Heart right ventricle (tissue), 16 donors: ENCODE measurements around the gene NME2. TPM values are rescaled to one million over a fixed set of nuclear protein-coding genes. Genes with fewer than 3 reads are reported as not detected.

ENCODE experiments used
- ATAC-seq, 8 donors: fragments of 200-7000 bp; cut with Tn5 transposase; one replicate each; pipeline ENCODE4 v1.9.1; 2020; ENCODE audit warnings: mild to moderate bottlenecking in 8 of 8, moderate library complexity in 8 of 8, moderate number of reproducible peaks in 1 of 8
- DNase-seq, 2 donors: peaks; one replicate each; pipeline ENCODE4 v3.0.0-alpha.2; 2020
- H3K27ac ChIP-seq, 10 donors: fragments of 200-600 bp; sonication (generic) in 2 of 10; one replicate each; pipeline versions ENCODE4 v1.5.0 to v1.8.0; 2020 to 2022; ENCODE audit warnings: mild to moderate bottlenecking in 3 of 10
- H3K27me3 ChIP-seq, 7 donors: fragments of 200-600 bp; one replicate each; pipeline ENCODE4 v1.8.0; 2021 to 2022; ENCODE audit warnings: mild to moderate bottlenecking in 2 of 7
- H3K36me3 ChIP-seq, 9 donors: fragments of 200-600 bp; sonication (generic) in 1 of 9; one replicate each; pipeline versions ENCODE4 v1.5.0 to v1.8.0; 2020 to 2022; ENCODE audit warnings: mild to moderate bottlenecking in 2 of 9
- H3K4me1 ChIP-seq, 9 donors: fragments of 200-600 bp; sonication (generic) in 1 of 9; one replicate each; pipeline versions ENCODE4 v1.5.0 to v1.8.0; 2020 to 2022; ENCODE audit warnings: mild to moderate bottlenecking in 4 of 9
- H3K4me3 ChIP-seq, 10 donors: fragments of 200-600 bp; sonication (generic) in 2 of 10; one replicate each; pipeline versions ENCODE4 v1.5.0 to v1.8.0; 2020 to 2022; ENCODE audit warnings: mild to moderate bottlenecking in 7 of 10, moderate library complexity in 2 of 10
- H3K9me3 ChIP-seq, 11 donors: fragments of 200-600 bp in 10 of 11; sonication (generic) in 2 of 11; one replicate each; pipeline versions ENCODE4 v1.5.0 to v1.8.0; 2013 to 2022; ENCODE audit warnings: mild to moderate bottlenecking in 2 of 11, control low read depth in 1 of 11, moderate library complexity in 1 of 11
- CTCF ChIP-seq, 9 donors: fragments of 200-600 bp; sonication (generic) in 2 of 9; IDR thresholded peaks; one replicate each; pipeline versions ENCODE4 v1.5.0 to v1.8.0; 2021 to 2022; ENCODE audit warnings: antibody characterized with exemption in 9 of 9, mild to moderate bottlenecking in 5 of 9, moderate library complexity in 1 of 9
- WGBS, 2 donors: extraction: QIAGEN DNeasy Blood & Tissue Kit; methylation state at CpG; one replicate each; pipeline ENCODE4 v1.1.7; 2013; ENCODE audit warnings: inconsistent platforms in 1 of 2; 5-methylcytosine and 5-hydroxymethylcytosine counted together
- intact Hi-C, 10 donors: fragments of 100-400 bp; cut with DNase I; formaldehyde crosslinking; loops; one replicate each; pipeline versions ENCODE4 v1.11.1 to v1.14.2; 2022
- long read RNA-seq, 3 donors: library from polyadenylated mRNA; unstranded; transcript quantifications; one replicate each; pipeline ENCODE4 v2.0.0, GENCODE V29; 2020 to 2021
- polyA plus RNA-seq, 2 donors: library from polyadenylated mRNA; stranded (reverse); fragments of 200-250 nt; gene quantifications; one replicate each; pipeline ENCODE4 v1.2.3, GENCODE V29; 2013
- total RNA-seq, 10 donors: library from RNA; stranded (reverse); fragmentation: NEBNext Ultra II Directional in 3 of 10; extraction: Animal tissue kit (Norgen Biotek cat#: 25700) in 3 of 10; gene quantifications; one replicate each; pipeline versions ENCODE4 v1.2.1 to v1.2.4, GENCODE V29; 2021 to 2023
- donor health status: Arrhythmogenic right ventricular cardiomyopathy.
- donor health status: ischemic (EF 13 %, LVEDD 7.1; RV severe dilation, severe dysfunction).
- donor health status: healthy with polysubstance abuse.
- donor health status: DM: no; HTN: yes; CAD: no.
- donor health status: DM: no; HTN: no; CAD: no.
- donor health status: ischemic (EF 25% LVEDD 6.9; RV normal size, moderate dysfunction).
- donor health status: ischemic (EF 25% LVEDD 5.7; RV mildly dilated, moderate dysfunction).
- donor health status: healthy.
- donor health status: DM: yes; HTN: yes; CAD: no.
- donor health status: Ischemic cardiomyopathy.
- donor health status: ischemic (EF 35%, LVEDD 5.7; RV mildly dilated, moderate dysfunction).
- donor health status: nonischemic (EF 11% LVEDD 7.7; RV severe dilation, severe dysfunction).
- donor health status: DM: yes; HTN: yes; CAD: no.
- donor health status: PGD.
- donor health status: ischemic (EF 29% LVEDD 5.4; RV normal size, mild dysfunction).
- donor health status: nonischemic (EF 23%, LVEDD 6.1; RV moderate dilation, normal function).

NME2 gene
- total RNA-seq (100 to 1,000 TPM; 117 to 302 (median 208) TPM), polyA plus RNA-seq (100 to 1,000 TPM; 351 to 965 TPM)
- long read RNA-seq, donor 1, transcript NME2-202 (4 exons, 866 nt): minor isoform, 22 of 135 reads
- long read RNA-seq, donor 1, transcript NME2-205 (5 exons, 826 nt): major isoform, 95 of 135 reads
- long read RNA-seq, donor 1, partial matches to known transcripts: 1 of 135 reads
- long read RNA-seq, donor 1, other reads (novel, unspliced or antisense): 12 of 135 reads
- long read RNA-seq, donor 2, transcript NME2-202 (4 exons, 866 nt): minor isoform, 28 of 121 reads
- long read RNA-seq, donor 2, transcript NME2-205 (5 exons, 826 nt): major isoform, 84 of 121 reads
- long read RNA-seq, donor 2, partial matches to known transcripts: 1 of 121 reads
- long read RNA-seq, donor 2, other reads (novel, unspliced or antisense): 0 of 121 reads
- long read RNA-seq, donor 3, transcript NME2-202 (4 exons, 866 nt): minor isoform, 6 of 35 reads
- long read RNA-seq, donor 3, transcript NME2-205 (5 exons, 826 nt): major isoform, 26 of 35 reads
- long read RNA-seq, donor 3, partial matches to known transcripts: 0 of 35 reads
- long read RNA-seq, donor 3, other reads (novel, unspliced or antisense): 1 of 35 reads

GRCh38 chr17:51166198-51166986 lies at the start of gene NME2:
Gene NME2 (plus strand): TSS chr17:51166411. CDS start chr17:51166831, 420 bp downstream.
- Histone ChIP-seq H3K4me3 (peak within 1 kb of the TSS; percentile 65 to 97 (median 90)), H3K27ac (peak within 1 kb of the TSS; percentile 76 to 98 (median 93)), H3K36me3 (peaks cover 0 to 60% (median 26%) of the 10 kb centered on the region in 9 donors), H3K4me1 (peaks cover 0 to 20% (median 14%) of the 10 kb centered on the region in 9 donors), H3K27me3 (no peaks in the 10 kb centered on the region), H3K9me3 (no peaks in the 10 kb centered on the region)
- WGBS, 2 donors: 1% methylated on average over 60 to 98 of the region's 98 CpGs
- DNase-seq (peak; percentile 90 to 93), ATAC-seq (peak; percentile 95 to 97 (median 96))
- TF ChIP-seq CTCF (IDR thresholded peaks at IDR 0.05): peak in 1 of 9 donors; percentile 14
- intact Hi-C loops: loop anchor here in 2 of 10 donors (1.0 to 5.0 kb wide), 3 partner anchors 45 to 164 kb away; partner anchors contain the start of genes MBTD1 (in 1 of the 2) and UTP18 (in 1 of the 2)

GRCh38 chr17:51118330-51119195 lies 47.6 kb upstream of the NME2 start:
- Histone ChIP-seq H3K4me3 (peak overlapping the region in 8 of 10 donors; percentile 92 to 99 (median 98)), H3K27me3 (no peaks in the 10 kb centered on the region), H3K36me3 (no peaks in the 10 kb centered on the region), H3K4me1 (peaks cover 9 to 47% (median 29%) of the 10 kb centered on the region in 9 donors), H3K9me3 (no peaks in the 10 kb centered on the region), H3K27ac (peak overlapping the region in 7 of 10 donors; percentile 10 to 100 (median 96))
- ATAC-seq: no peak
- peak in 1 of 2 donors; percentile 21 for DNase-seq
- intact Hi-C loops: loop anchor here in 2 of 10 donors (2.0 to 5.0 kb wide), 2 partner anchors 34 to 61 kb away; partner anchors contain the start of gene NME1 (in 1 of the 2)
- WGBS, 2 donors: 40 to 42% methylated on average over 14 of the region's 14 CpGs
- TF ChIP-seq CTCF (IDR thresholded peaks at IDR 0.05): no peak

- H3K36me3 ChIP-seq: no peaks in the 10 kb centered on the region
- TF ChIP-seq CTCF (IDR thresholded peaks at IDR 0.05): peak in 6 of 9 donors; percentile 11 to 56 (median 32)
- DNase-seq: peak; percentile 39 to 49
- H3K27me3 ChIP-seq: no peaks in the 10 kb centered on the region
- peaks cover 9 to 47% (median 29%) of the 10 kb centered on the region in 9 donors for H3K4me1 ChIP-seq
- ATAC-seq: peak in 5 of 8 donors; percentile 8 to 25 (median 12)
- intact Hi-C loops: loop anchor here in 5 of 10 donors (1.0 to 5.0 kb wide), 4 partner anchors 33 to 253 kb away; partner anchors contain the start of genes NME1 (in 4 of the 5) and TOB1 (in 1 of the 5)
- no peaks in the 10 kb centered on the region for H3K9me3 ChIP-seq
- peak overlapping the region; percentile 74 to 99 (median 98) for H3K4me3 ChIP-seq
- 1 to 2% methylated on average over 40 to 49 of the region's 49 CpGs for whole genome bisulfite sequencing, 2 donors
- H3K27ac ChIP-seq: peak overlapping the region; percentile 94 to 100 (median 98)
Measured at GRCh38 chr17:51119415-51120356, 46.5 kb upstream of the NME2 start.
